Left ventricle myocardium superior (tissue), 1 donor: Measurements from ENCODE around the gene SERP2. TPM values are rescaled to one million over a fixed set of nuclear protein-coding genes. Genes with fewer than 3 reads are reported as not detected.

ENCODE experiments used
- ATAC-seq: fragments of 200-7000 bp; cut with Tn5 transposase; one replicate; pipeline ENCODE4 v1.9.1; 2020; ENCODE audit warnings: mild to moderate bottlenecking, moderate library complexity
- DNase-seq: peaks from one replicate; pipeline ENCODE4 v3.0.0-alpha.2; 2020
- intact Hi-C: fragments of 100-400 bp; cut with micrococcal nuclease; formaldehyde crosslinking; loops from one replicate; pipeline ENCODE4 v1.11.0; 2022
- total RNA-seq: library from RNA; stranded (reverse); fragmentation: NEBNext Ultra II Directional; extraction: Animal tissue kit (Norgen Biotek cat#: 25700); gene quantifications from one replicate; pipeline ENCODE4 v1.2.1, GENCODE V29; 2021
- donor health status: DM: no; HTN: yes; CAD: no; lungs with severe emphysema.

SERP2 gene
- total RNA-seq, 1 donor from 2014 or later, result 12.4 TPM

GRCh38 chr13:44440046-44440608, 66.5 kb downstream of the SERP2 start:
- intact Hi-C loops, result no loop called here
- DNase-seq (no peak), ATAC-seq (no peak)

Other genes starting within 250 kb of the SERP2 start
- 180 TPM for gene TSC22D1, start 202.5 kb downstream of the SERP2 start, total RNA-seq